Liver (tissue), 9 donors: ENCODE data around the gene CALML6. TPM values are rescaled to one million over a fixed set of nuclear protein-coding genes. Genes with fewer than 3 reads are reported as not detected.
A peak's percentile ranks its signal among the peaks of the same experiment; 100 is the strongest.

Experiments used
- DNase-seq: peaks from one replicate; pipeline ENCODE4 v3.0.0-alpha.2; 2017; ENCODE audit warnings: low spot score
- H3K27ac ChIP-seq, 2 donors: one replicate each; pipeline ENCODE4 v1.7.0; 2013; ENCODE audit warnings: inconsistent platforms in 2 of 2, low read length in 2 of 2, control low read depth in 1 of 2, low read depth in 1 of 2, mild to moderate bottlenecking in 1 of 2
- H3K27me3 ChIP-seq, 4 donors: one replicate each; pipeline versions ENCODE4 v1.6.1 to v1.7.0; 2013; ENCODE audit warnings: low read length in 3 of 4, inconsistent platforms in 1 of 4, mild to moderate bottlenecking in 1 of 4, moderate library complexity in 1 of 4; ENCODE audit not compliant: control insufficient read depth in 4 of 4, insufficient read depth in 4 of 4
- H3K36me3 ChIP-seq, 4 donors: one replicate each; pipeline versions ENCODE4 v1.6.1 to v1.7.0; 2013; ENCODE audit warnings: low read length in 3 of 4, mild to moderate bottlenecking in 3 of 4, low read depth in 1 of 4, moderate library complexity in 1 of 4; ENCODE audit not compliant: control insufficient read depth in 4 of 4, insufficient read depth in 3 of 4
- H3K4me1 ChIP-seq, 4 donors: one replicate each; pipeline versions ENCODE4 v1.6.1 to v1.7.0; 2013; ENCODE audit warnings: low read length in 3 of 4, mild to moderate bottlenecking in 3 of 4, moderate library complexity in 1 of 4; ENCODE audit not compliant: control insufficient read depth in 4 of 4, insufficient read depth in 4 of 4
- H3K4me3 ChIP-seq, 3 donors: one replicate each; pipeline versions ENCODE4 v1.6.1 to v1.7.0; 2013; ENCODE audit warnings: low read length in 3 of 3, control low read depth in 1 of 3, low read depth in 1 of 3, mild to moderate bottlenecking in 1 of 3
- H3K9ac ChIP-seq, 2 donors: one replicate each; pipeline ENCODE4 v1.7.0; 2013; ENCODE audit warnings: low read length in 2 of 2, mild to moderate bottlenecking in 2 of 2, moderate library complexity in 2 of 2, control low read depth in 1 of 2, low read depth in 1 of 2
- H3K9me3 ChIP-seq, 4 donors: one replicate each; pipeline versions ENCODE4 v1.6.1 to v1.7.0; 2013; ENCODE audit warnings: low read length in 3 of 4; ENCODE audit not compliant: control insufficient read depth in 4 of 4
- EGR1 ChIP-seq, 2 donors: IDR thresholded peaks; 2 replicates each; pipeline ENCODE4 v1.6.1; 2016 to 2018; ENCODE audit warnings: antibody characterized with exemption in 2 of 2, low read depth in 2 of 2
- FOXA1 ChIP-seq: IDR thresholded peaks from 2 replicates; pipeline ENCODE4 v1.6.1; 2016; ENCODE audit warnings: antibody characterized with exemption
- FOXA2 ChIP-seq: IDR thresholded peaks from 2 replicates; pipeline ENCODE4 v1.6.1; 2016; ENCODE audit warnings: antibody characterized with exemption
- GABPA ChIP-seq, 2 donors: IDR thresholded peaks in 1 of 2; conservative IDR thresholded peaks in 1 of 2; 2 replicates each; pipeline ENCODE4 v1.6.1; 2016; ENCODE audit warnings: antibody characterized with exemption in 2 of 2, mild to moderate bottlenecking in 1 of 2, moderate library complexity in 1 of 2
- HNF4A ChIP-seq, 2 donors: conservative IDR thresholded peaks; 2 replicates each; pipeline ENCODE4 v1.6.1; 2016; ENCODE audit warnings: antibody characterized with exemption in 2 of 2, mild to moderate bottlenecking in 2 of 2
- HNF4G ChIP-seq: IDR thresholded peaks from 2 replicates; pipeline ENCODE4 v1.6.1; 2016; ENCODE audit warnings: antibody characterized with exemption
- JUND ChIP-seq, 2 donors: IDR thresholded peaks; 2 replicates each; pipeline ENCODE4 v1.6.1; 2016; ENCODE audit warnings: antibody characterized with exemption in 2 of 2
- NR2F2 ChIP-seq: IDR thresholded peaks from 2 replicates; pipeline ENCODE4 v1.6.1; 2016; ENCODE audit warnings: antibody characterized with exemption
- RAD21 ChIP-seq, 2 donors: IDR thresholded peaks; 2 replicates each; pipeline ENCODE4 v1.6.1; 2016; ENCODE audit warnings: antibody characterized with exemption in 2 of 2, mild to moderate bottlenecking in 2 of 2
- RXRA ChIP-seq, 2 donors: IDR thresholded peaks; 2 replicates each; pipeline ENCODE4 v1.6.1; 2017 to 2018; ENCODE audit warnings: antibody characterized with exemption in 2 of 2, mild to moderate bottlenecking in 1 of 2
- SP1 ChIP-seq: IDR thresholded peaks from 2 replicates; pipeline ENCODE4 v1.6.1; 2018; ENCODE audit warnings: antibody characterized with exemption, mild to moderate bottlenecking
- TAF1 ChIP-seq: conservative IDR thresholded peaks from 2 replicates; pipeline ENCODE4 v1.6.1; 2016; ENCODE audit warnings: antibody characterized with exemption, mild to moderate bottlenecking
- YY1 ChIP-seq: IDR thresholded peaks from 2 replicates; pipeline ENCODE4 v1.6.1; 2016; ENCODE audit warnings: antibody characterized with exemption, mild to moderate bottlenecking
- WGBS: extraction: QIAGEN DNeasy Blood & Tissue Kit; methylation state at CpG from one replicate; pipeline ENCODE4 v1.1.7; 2013; 5-methylcytosine and 5-hydroxymethylcytosine counted together
- polyA plus RNA-seq, 2 donors: library from polyadenylated mRNA; stranded (reverse) in 1 of 2; unstranded in 1 of 2; fragments of 200-250 nt in 1 of 2; fragments of >200 nt in 1 of 2; fragmentation: Nextera tagmentation in 1 of 2; extraction: Ambion mirVana in 1 of 2; gene quantifications; one replicate each; pipeline versions ENCODE4 v1.2.1 to v1.2.3, GENCODE V29; 2013 to 2015
- total RNA-seq, 2 donors: library from RNA; depleted of rRNA; stranded (reverse); fragments of >200 nt; gene quantifications; one replicate each; pipeline ENCODE4 v1.2.3, GENCODE V29; 2014
- TF ChIP-seq, protein P1 (sequence below): IDR thresholded peaks from 2 replicates; pipeline ENCODE4 v1.6.1; 2016; ENCODE audit warnings: antibody characterized with exemption
- TF ChIP-seq, protein P2 (sequence below): IDR thresholded peaks from 2 replicates; pipeline ENCODE4 v1.6.1; 2016; ENCODE audit warnings: antibody characterized with exemption, mild to moderate bottlenecking
- TF ChIP-seq, protein P3 (sequence below): fragments of 150-350 bp; IDR thresholded peaks from 2 replicates; pipeline ENCODE4 v1.5.1; 2017; ENCODE audit warnings: improper control_type of control experiment, low read depth, low read length; ENCODE audit not compliant: missing input control
- TF ChIP-seq, protein P4 (sequence below): IDR thresholded peaks from 2 replicates; pipeline ENCODE4 v1.6.1; 2016; ENCODE audit warnings: antibody characterized with exemption
- TF ChIP-seq, protein P5 (sequence below): IDR thresholded peaks from 2 replicates; pipeline ENCODE4 v1.6.1; 2016; ENCODE audit warnings: antibody characterized with exemption
- donor health status: healthy.
- donor health status: healthy.
- donor health status: healthy.
- donor health status: healthy.
- donor health status: healthy.

Gene CALML6
- total and polyA plus RNA-seq, 4 donors = 0.15 to 0.67 (median 0.47) TPM; not detected in 1

DNA sequence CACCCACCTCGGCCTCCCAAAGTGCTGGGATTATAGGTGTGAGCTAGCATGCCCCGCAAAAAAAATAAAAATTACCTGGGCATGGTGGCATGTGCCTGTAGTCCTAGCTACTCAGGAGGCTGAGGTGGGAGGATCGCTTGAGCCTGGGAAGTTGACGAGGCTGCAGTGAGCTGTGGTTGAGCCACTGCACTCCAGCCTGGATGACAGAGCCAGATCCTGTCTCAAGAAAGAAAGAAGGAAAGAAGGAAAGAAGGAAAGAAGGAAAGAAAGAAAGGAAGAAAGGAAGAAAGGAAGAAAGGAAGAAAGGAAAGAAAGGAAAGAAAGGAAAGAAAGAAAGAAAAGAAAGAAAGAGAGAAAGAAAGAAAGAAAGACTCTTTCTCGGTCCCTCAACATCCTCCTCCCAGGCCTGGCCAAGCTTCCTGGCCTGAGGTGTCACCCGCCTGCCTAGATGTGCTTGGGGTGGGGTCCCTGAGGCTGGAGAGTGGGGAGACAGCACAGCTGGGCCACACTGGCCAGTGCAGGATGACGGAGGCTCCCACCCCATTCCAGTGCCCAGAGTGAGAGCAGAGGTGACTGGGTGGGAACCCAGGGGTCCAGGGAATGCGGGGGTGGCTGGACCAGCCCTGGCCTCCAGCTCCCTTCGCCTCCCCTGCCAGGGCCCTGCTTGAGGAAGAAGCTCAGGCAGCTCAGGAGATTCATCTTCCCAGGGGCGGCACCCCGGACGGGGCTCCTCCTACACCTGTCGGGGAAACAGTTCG is 14.0 kb upstream of the CALML6 start:
- H3K9me3 ChIP-seq = no peaks in the 10 kb centered on the region
- 83% methylated on average over 14 of the region's 14 CpGs for WGBS
- H3K4me1 ChIP-seq = peaks cover 0 to 3% (median 0%) of the 10 kb centered on the region in 4 donors
- no peaks in the 10 kb centered on the region for H3K36me3 ChIP-seq
- H3K4me3 ChIP-seq = no peak overlapping the region
- TF ChIP-seq RXRA (IDR thresholded peaks at IDR 0.05) (no peak), JUND (IDR thresholded peaks at IDR 0.05) (no peak), HNF4G (no peak), YY1 (no peak), HNF4A (conservative IDR thresholded peaks at IDR 0.05) (no peak), RAD21 (IDR thresholded peaks at IDR 0.05) (no peak), EGR1 (IDR thresholded peaks at IDR 0.05; ENCODE audit: low read depth in 2 of 2) (no peak), TAF1 (no peak), SP1 (no peak), FOXA2 (no peak)
- TF ChIP-seq, protein P1, sequence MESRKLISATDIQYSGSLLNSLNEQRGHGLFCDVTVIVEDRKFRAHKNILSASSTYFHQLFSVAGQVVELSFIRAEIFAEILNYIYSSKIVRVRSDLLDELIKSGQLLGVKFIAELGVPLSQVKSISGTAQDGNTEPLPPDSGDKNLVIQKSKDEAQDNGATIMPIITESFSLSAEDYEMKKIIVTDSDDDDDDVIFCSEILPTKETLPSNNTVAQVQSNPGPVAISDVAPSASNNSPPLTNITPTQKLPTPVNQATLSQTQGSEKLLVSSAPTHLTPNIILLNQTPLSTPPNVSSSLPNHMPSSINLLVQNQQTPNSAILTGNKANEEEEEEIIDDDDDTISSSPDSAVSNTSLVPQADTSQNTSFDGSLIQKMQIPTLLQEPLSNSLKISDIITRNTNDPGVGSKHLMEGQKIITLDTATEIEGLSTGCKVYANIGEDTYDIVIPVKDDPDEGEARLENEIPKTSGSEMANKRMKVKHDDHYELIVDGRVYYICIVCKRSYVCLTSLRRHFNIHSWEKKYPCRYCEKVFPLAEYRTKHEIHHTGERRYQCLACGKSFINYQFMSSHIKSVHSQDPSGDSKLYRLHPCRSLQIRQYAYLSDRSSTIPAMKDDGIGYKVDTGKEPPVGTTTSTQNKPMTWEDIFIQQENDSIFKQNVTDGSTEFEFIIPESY = no peak
- TF ChIP-seq, protein P2, sequence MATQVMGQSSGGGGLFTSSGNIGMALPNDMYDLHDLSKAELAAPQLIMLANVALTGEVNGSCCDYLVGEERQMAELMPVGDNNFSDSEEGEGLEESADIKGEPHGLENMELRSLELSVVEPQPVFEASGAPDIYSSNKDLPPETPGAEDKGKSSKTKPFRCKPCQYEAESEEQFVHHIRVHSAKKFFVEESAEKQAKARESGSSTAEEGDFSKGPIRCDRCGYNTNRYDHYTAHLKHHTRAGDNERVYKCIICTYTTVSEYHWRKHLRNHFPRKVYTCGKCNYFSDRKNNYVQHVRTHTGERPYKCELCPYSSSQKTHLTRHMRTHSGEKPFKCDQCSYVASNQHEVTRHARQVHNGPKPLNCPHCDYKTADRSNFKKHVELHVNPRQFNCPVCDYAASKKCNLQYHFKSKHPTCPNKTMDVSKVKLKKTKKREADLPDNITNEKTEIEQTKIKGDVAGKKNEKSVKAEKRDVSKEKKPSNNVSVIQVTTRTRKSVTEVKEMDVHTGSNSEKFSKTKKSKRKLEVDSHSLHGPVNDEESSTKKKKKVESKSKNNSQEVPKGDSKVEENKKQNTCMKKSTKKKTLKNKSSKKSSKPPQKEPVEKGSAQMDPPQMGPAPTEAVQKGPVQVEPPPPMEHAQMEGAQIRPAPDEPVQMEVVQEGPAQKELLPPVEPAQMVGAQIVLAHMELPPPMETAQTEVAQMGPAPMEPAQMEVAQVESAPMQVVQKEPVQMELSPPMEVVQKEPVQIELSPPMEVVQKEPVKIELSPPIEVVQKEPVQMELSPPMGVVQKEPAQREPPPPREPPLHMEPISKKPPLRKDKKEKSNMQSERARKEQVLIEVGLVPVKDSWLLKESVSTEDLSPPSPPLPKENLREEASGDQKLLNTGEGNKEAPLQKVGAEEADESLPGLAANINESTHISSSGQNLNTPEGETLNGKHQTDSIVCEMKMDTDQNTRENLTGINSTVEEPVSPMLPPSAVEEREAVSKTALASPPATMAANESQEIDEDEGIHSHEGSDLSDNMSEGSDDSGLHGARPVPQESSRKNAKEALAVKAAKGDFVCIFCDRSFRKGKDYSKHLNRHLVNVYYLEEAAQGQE = no peak
- TF ChIP-seq, protein P3, sequence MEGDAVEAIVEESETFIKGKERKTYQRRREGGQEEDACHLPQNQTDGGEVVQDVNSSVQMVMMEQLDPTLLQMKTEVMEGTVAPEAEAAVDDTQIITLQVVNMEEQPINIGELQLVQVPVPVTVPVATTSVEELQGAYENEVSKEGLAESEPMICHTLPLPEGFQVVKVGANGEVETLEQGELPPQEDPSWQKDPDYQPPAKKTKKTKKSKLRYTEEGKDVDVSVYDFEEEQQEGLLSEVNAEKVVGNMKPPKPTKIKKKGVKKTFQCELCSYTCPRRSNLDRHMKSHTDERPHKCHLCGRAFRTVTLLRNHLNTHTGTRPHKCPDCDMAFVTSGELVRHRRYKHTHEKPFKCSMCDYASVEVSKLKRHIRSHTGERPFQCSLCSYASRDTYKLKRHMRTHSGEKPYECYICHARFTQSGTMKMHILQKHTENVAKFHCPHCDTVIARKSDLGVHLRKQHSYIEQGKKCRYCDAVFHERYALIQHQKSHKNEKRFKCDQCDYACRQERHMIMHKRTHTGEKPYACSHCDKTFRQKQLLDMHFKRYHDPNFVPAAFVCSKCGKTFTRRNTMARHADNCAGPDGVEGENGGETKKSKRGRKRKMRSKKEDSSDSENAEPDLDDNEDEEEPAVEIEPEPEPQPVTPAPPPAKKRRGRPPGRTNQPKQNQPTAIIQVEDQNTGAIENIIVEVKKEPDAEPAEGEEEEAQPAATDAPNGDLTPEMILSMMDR = no peak
- H3K27ac ChIP-seq = no peak overlapping the region
- H3K27me3 ChIP-seq = no peaks in the 10 kb centered on the region
- peak; percentile 29 for DNase-seq
- no peak overlapping the region for H3K9ac ChIP-seq

DNA sequence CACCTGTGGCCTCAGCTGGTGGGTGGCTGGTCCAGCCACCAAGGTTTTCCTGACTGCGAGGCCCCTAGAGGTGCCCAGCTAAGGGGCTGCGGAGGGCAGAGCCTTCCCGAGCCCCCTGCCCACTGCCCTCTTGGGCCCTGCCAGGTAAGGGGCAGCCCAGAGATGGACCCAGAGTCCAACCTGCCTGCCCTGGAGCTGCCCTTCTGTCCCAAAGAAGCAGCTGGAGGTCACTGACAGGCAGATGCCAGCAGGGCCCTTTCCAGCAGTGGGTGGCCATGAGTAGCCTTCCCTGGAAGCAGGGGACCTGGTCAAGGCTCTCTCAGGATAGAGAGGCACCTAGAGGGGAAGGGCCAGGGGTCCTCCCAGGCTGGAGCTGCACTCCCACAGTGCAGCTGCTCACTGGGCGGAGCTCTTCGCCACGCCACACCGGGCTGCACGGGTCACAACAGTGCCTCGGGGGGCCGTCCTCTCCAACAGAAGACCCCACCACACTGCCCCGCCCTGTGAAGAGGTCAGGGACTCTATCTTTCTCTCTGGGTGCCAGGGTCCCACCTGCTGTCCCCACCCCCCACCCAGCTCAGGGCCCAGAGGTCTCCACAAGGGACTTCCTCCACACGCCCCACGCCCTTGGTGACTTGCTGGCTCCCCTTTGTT is 13.3 kb upstream of the CALML6 start:
- peak; percentile 34 for DNase-seq
- H3K36me3 ChIP-seq = no peaks in the 10 kb centered on the region
- H3K27ac ChIP-seq = no peak overlapping the region
- WGBS = 81% methylated on average over 13 of the region's 13 CpGs
- H3K9ac ChIP-seq = no peak overlapping the region
- no peak overlapping the region for H3K4me3 ChIP-seq
- H3K27me3 ChIP-seq = no peaks in the 10 kb centered on the region
- H3K9me3 ChIP-seq = no peaks in the 10 kb centered on the region
- H3K4me1 ChIP-seq = peaks cover 0 to 3% (median 0%) of the 10 kb centered on the region in 4 donors
- TF ChIP-seq GABPA (IDR thresholded peaks at IDR 0.05 in 1 of 2, conservative IDR thresholded peaks at IDR 0.05 in 1 of 2) (no peak), HNF4A (conservative IDR thresholded peaks at IDR 0.05) (no peak), HNF4G (no peak), RXRA (IDR thresholded peaks at IDR 0.05) (no peak), NR2F2 (no peak), RAD21 (IDR thresholded peaks at IDR 0.05) (no peak), FOXA1 (no peak), EGR1 (IDR thresholded peaks at IDR 0.05; ENCODE audit: low read depth in 2 of 2) (no peak), YY1 (no peak), TAF1 (no peak), FOXA2 (no peak)
- TF ChIP-seq, protein P4, sequence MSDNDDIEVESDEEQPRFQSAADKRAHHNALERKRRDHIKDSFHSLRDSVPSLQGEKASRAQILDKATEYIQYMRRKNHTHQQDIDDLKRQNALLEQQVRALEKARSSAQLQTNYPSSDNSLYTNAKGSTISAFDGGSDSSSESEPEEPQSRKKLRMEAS = no peak
- TF ChIP-seq, protein P1 = no peak
- TF ChIP-seq, protein P5, sequence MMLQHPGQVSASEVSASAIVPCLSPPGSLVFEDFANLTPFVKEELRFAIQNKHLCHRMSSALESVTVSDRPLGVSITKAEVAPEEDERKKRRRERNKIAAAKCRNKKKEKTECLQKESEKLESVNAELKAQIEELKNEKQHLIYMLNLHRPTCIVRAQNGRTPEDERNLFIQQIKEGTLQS = no peak
